ENCODE data around the gene TAL1. TPM values are rescaled to one million over a fixed set of nuclear protein-coding genes. Genes with fewer than 3 reads are reported as not detected.

The TAL1 gene
- total RNA-seq, 4 donors from 2014 or later = 0.59 to 1.6 (median 0.70) TPM

GRCh38 chr1:47209725-47210325 lies 22.2 kb downstream of the TAL1 start:
- DNase-seq (no peak), ATAC-seq (no peak)
- Histone ChIP-seq H3K4me3 (no peak overlapping the region), H3K36me3 (no peaks in the 10 kb centered on the region), H3K27me3 (peaks cover 0 to 4% (median 0%) of the 10 kb centered on the region in 3 donors), H3K9me3 (no peaks in the 10 kb centered on the region), H3K27ac (no peak overlapping the region), H3K4me1 (no peaks in the 10 kb centered on the region)
- intact Hi-C loops (cut with DNase I; ENCODE audit: low total_unique reads) = no loop called here
- TF ChIP-seq POLR2A (IDR thresholded peaks at IDR 0.05) (no peak), CTCF (IDR thresholded peaks at IDR 0.05 in 4 of 5, conservative IDR thresholded peaks at IDR 0.05 in 1 of 5) (no peak)
- in situ Hi-C loops (cut with MboI; ENCODE audit: low sequenced_read_pairs in 4 of 4) = no loop called here

GRCh38 chr1:47209091-47209490 lies 22.9 kb downstream of the TAL1 start:
- in situ Hi-C loops (cut with MboI; ENCODE audit: low sequenced_read_pairs in 4 of 4) (no loop called here), intact Hi-C loops (cut with DNase I; ENCODE audit: low total_unique reads) (no loop called here)
- no peak overlapping the region for H3K4me3 ChIP-seq
- no peak for ATAC-seq
- no peaks in the 10 kb centered on the region for H3K9me3 ChIP-seq
- H3K36me3 ChIP-seq = no peaks in the 10 kb centered on the region
- peaks cover 0 to 5% (median 0%) of the 10 kb centered on the region in 3 donors for H3K27me3 ChIP-seq
- no peak for DNase-seq
- H3K27ac ChIP-seq = no peak overlapping the region
- no peaks in the 10 kb centered on the region for H3K4me1 ChIP-seq
- TF ChIP-seq POLR2A (IDR thresholded peaks at IDR 0.05) (no peak), CTCF (IDR thresholded peaks at IDR 0.05 in 4 of 5, conservative IDR thresholded peaks at IDR 0.05 in 1 of 5) (no peak)

GRCh38 chr1:47208374-47208850 lies 23.6 kb downstream of the TAL1 start:
- H3K27ac ChIP-seq = no peak overlapping the region
- H3K4me1 ChIP-seq = no peaks in the 10 kb centered on the region
- H3K4me3 ChIP-seq = no peak overlapping the region
- H3K27me3 ChIP-seq = peaks cover 0 to 10% (median 0%) of the 10 kb centered on the region in 3 donors
- in situ Hi-C loops (cut with MboI; ENCODE audit: low sequenced_read_pairs in 4 of 4) (no loop called here), intact Hi-C loops (cut with DNase I; ENCODE audit: low total_unique reads) (no loop called here)
- DNase-seq (no peak), ATAC-seq (no peak)
- no peak for TF ChIP-seq POLR2A (IDR thresholded peaks at IDR 0.05)
- TF ChIP-seq CTCF (IDR thresholded peaks at IDR 0.05 in 4 of 5, conservative IDR thresholded peaks at IDR 0.05 in 1 of 5) = no peak
- H3K9me3 ChIP-seq = no peaks in the 10 kb centered on the region
- no peaks in the 10 kb centered on the region for H3K36me3 ChIP-seq

GRCh38 chr1:47207803-47208373 lies 24.1 kb downstream of the TAL1 start:
- no peak overlapping the region for H3K4me3 ChIP-seq
- H3K36me3 ChIP-seq = no peaks in the 10 kb centered on the region
- intact Hi-C loops (cut with DNase I; ENCODE audit: low total_unique reads) = no loop called here
- no peak for DNase-seq
- H3K27ac ChIP-seq = no peak overlapping the region
- in situ Hi-C loops (cut with MboI; ENCODE audit: low sequenced_read_pairs in 4 of 4) = no loop called here
- peaks cover 0 to 10% (median 0%) of the 10 kb centered on the region in 3 donors for H3K27me3 ChIP-seq
- no peaks in the 10 kb centered on the region for H3K4me1 ChIP-seq
- ATAC-seq = no peak
- TF ChIP-seq CTCF (IDR thresholded peaks at IDR 0.05 in 4 of 5, conservative IDR thresholded peaks at IDR 0.05 in 1 of 5) = no peak
- TF ChIP-seq POLR2A (IDR thresholded peaks at IDR 0.05) = no peak
- no peaks in the 10 kb centered on the region for H3K9me3 ChIP-seq

Data from gastrocnemius medialis (tissue), 4 donors.